ENCODE measurements around the gene PREX1.

- no peak for TF ChIP-seq CTCF (IDR thresholded peaks at IDR 0.05)
- no peak for TF ChIP-seq TEAD4 (IDR thresholded peaks at IDR 0.05; ENCODE audit: borderline replicate concordance, insufficient read depth)
- TF ChIP-seq RXRA (IDR thresholded peaks at IDR 0.05; ENCODE audit: borderline replicate concordance, low read depth): no peak
- TF ChIP-seq MXI1 (IDR thresholded peaks at IDR 0.05; ENCODE audit: low read depth, low read length): no peak
- TF ChIP-seq RAD21 (IDR thresholded peaks at IDR 0.05; ENCODE audit: low read length): no peak
These were observed 105.0 kb downstream of the PREX1 start for GRCh38 chr20:48722737-48723191.
